PC-3 (cell line): ENCODE measurements around the gene ICE2. TPM values are rescaled to one million over a fixed set of nuclear protein-coding genes. Genes with fewer than 3 reads are reported as not detected.

Source experiments
- ATAC-seq: fragments of 200-7000 bp; cut with Tn5 transposase; 2 replicates; pipeline ENCODE4 v1.9.1; 2020; ENCODE audit warnings: mild to moderate bottlenecking, moderate library complexity
- BruUV-seq: library from RNA; stranded (reverse); fragments of 400-500 nt; replicated peaks from 2 replicates; lab custom pipeline; 2021; lab: Mats Ljungman, UMichigan
- CTCF ChIA-PET: fragments of 300-600 bp; sonication (Branson Sonifier 250); formaldehyde crosslinking; loops from one replicate; lab custom pipeline; 2022; ENCODE audit warnings: antibody characterized with exemption; lab: Charles Lee
- POLR2A ChIA-PET: fragments of 300-600 bp; sonication (Branson Sonifier 250); formaldehyde crosslinking; loops from one replicate; lab custom pipeline; 2022; ENCODE audit warnings: antibody characterized with exemption; ENCODE audit not compliant: unreplicated experiment; lab: Charles Lee
- DNase-seq: peaks from one replicate; pipeline ENCODE4 v3.0.0-alpha.2; 2015
- H2AFZ ChIP-seq: fragments of 300-600 bp; sonication (generic); 2 replicates; pipeline ENCODE4 v1.6.0; 2016; ENCODE audit warnings: antibody characterized with exemption, low read length
- H3F3A ChIP-seq: fragments of 300-600 bp; sonication (generic); one replicate; pipeline ENCODE4 v1.6.0; 2017; ENCODE audit warnings: antibody characterized with exemption, low read length, control low read depth, mild to moderate bottlenecking; ENCODE audit not compliant: unreplicated experiment
- H3K27ac ChIP-seq: fragments of 300-600 bp; sonication (generic); 2 replicates; pipeline ENCODE4 v1.5.1; 2016; ENCODE audit warnings: mild to moderate bottlenecking, low read length
- H3K27me3 ChIP-seq: fragments of 300-600 bp; sonication (generic); 2 replicates; pipeline ENCODE4 v1.6.1; 2016; ENCODE audit warnings: low read length, mixed read lengths
- H3K36me3 ChIP-seq: fragments of 300-600 bp; sonication (generic); 2 replicates; pipeline ENCODE4 v1.6.1; 2016; ENCODE audit warnings: low read depth, mixed run types, low read length, mixed read lengths
- H3K4me1 ChIP-seq: fragments of 300-600 bp; sonication (generic); 2 replicates; pipeline ENCODE4 v1.5.1; 2016; ENCODE audit warnings: low read length; ENCODE audit not compliant: insufficient read depth
- H3K4me2 ChIP-seq: fragments of 300-600 bp; sonication (generic); 2 replicates; pipeline ENCODE4 v1.6.0; 2016; ENCODE audit warnings: low read length
- H3K4me3 ChIP-seq: fragments of 300-600 bp; sonication (generic); 2 replicates; pipeline ENCODE4 v1.5.1; 2016; ENCODE audit warnings: mild to moderate bottlenecking, low read length, mixed read lengths
- H3K79me2 ChIP-seq: fragments of 300-600 bp; sonication (generic); 2 replicates; pipeline ENCODE4 v1.6.1; 2017; ENCODE audit warnings: low read length, mixed read lengths
- H3K9ac ChIP-seq: fragments of 300-600 bp; sonication (generic); 2 replicates; pipeline ENCODE4 v1.6.0; 2016; ENCODE audit warnings: mild to moderate bottlenecking, low read length
- H3K9me2 ChIP-seq: fragments of 300-600 bp; sonication (generic); replicated peaks from 2 replicates; pipeline ENCODE4 v1.6.1; 2016; ENCODE audit warnings: mixed run types, low read length, mixed read lengths
- H3K9me3 ChIP-seq: fragments of 300-600 bp; sonication (generic); 2 replicates; pipeline ENCODE4 v1.6.1; 2016; ENCODE audit warnings: low read length, mixed read lengths
- H4K20me1 ChIP-seq: fragments of 300-600 bp; sonication (generic); 2 replicates; pipeline ENCODE4 v1.6.1; 2016; ENCODE audit warnings: low read length, mixed read lengths
- EZH2 ChIP-seq: fragments of 300-600 bp; sonication (generic); IDR thresholded peaks from one replicate; pipeline ENCODE4 v1.6.1; 2017; ENCODE audit warnings: antibody characterized with exemption, mild to moderate bottlenecking, low read length; ENCODE audit not compliant: unreplicated experiment
- EZH2phosphoT487 ChIP-seq: fragments of 300-600 bp; sonication (generic); IDR thresholded peaks from 2 replicates; pipeline ENCODE4 v1.6.1; 2018; ENCODE audit warnings: mild to moderate bottlenecking, antibody characterized with exemption, low read length, borderline replicate concordance
- intact Hi-C: fragments of 100-400 bp; cut with micrococcal nuclease; formaldehyde crosslinking; loops from 2 replicates; pipeline ENCODE4 v1.9.0; 2023
- total RNA-seq: library from RNA; depleted of rRNA; stranded (reverse); fragments of >200 nt; gene quantifications from 2 replicates; pipeline ENCODE4 v1.2.3, GENCODE V29; 2014
- TF ChIP-seq, protein P1 (sequence below): fragments of 300-600 bp; sonication (generic); conservative IDR thresholded peaks from 2 replicates; pipeline ENCODE4 v1.5.1; 2017; ENCODE audit warnings: antibody characterized with exemption, low read depth, mild to moderate bottlenecking, low read length

ICE2 gene
- total RNA-seq, 1 experiment from 2014 or later = 14.8 TPM

DNA sequence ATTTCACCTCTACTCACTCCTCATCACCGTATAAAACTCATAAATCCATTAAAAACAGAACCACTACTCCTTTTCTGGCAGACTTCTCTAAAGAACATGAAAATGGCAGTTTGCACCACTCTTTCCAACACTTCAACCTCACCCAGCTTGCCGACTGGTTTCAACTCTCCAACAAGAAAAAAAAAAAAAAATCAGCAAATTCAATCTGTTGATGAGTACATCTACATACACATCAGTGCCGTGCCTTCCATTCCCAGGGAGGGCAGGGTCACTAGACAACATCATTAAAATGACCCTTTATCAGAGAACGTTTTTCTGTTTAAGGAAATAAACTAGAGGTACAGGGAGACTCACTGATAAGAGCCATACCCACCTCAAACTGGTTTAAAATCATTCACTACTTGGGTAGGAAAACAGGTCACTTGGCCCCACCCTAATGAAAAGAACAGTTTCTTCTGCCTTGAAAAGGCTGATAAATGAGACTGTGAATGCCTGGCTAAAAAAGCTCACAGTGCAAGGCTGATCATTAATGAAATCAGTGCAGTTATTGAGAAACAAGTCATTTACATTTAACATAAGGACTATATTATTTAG is 87.1 kb downstream of the ICE2 start:
- H3K27ac ChIP-seq = peak overlapping the region; percentile 98

GRCh38 chr15:60390871-60391501 is 88.0 kb downstream of the ICE2 start:
- Histone ChIP-seq H3K36me3 (peaks cover 59% of the 10 kb centered on the region), H3K9ac (peak overlapping the region; percentile 84), H3K9me3 (no peaks in the 10 kb centered on the region), H3K4me3 (peak overlapping the region; percentile 67), H3K79me2 (peaks cover 97% of the 10 kb centered on the region), H3K27me3 (no peaks in the 10 kb centered on the region), H3F3A (peaks cover 27% of the 10 kb centered on the region), H2AFZ (no peak overlapping the region), H3K4me1 (peaks cover 82% of the 10 kb centered on the region), H3K9me2 (no peaks in the 10 kb centered on the region), H3K4me2 (peak overlapping the region; percentile 89), H3K27ac (peak overlapping the region; percentile 98), H4K20me1 (peaks cover 75% of the 10 kb centered on the region)
- TF ChIP-seq EZH2phosphoT487 (no peak), EZH2 (no peak)
- TF ChIP-seq, protein P1, sequence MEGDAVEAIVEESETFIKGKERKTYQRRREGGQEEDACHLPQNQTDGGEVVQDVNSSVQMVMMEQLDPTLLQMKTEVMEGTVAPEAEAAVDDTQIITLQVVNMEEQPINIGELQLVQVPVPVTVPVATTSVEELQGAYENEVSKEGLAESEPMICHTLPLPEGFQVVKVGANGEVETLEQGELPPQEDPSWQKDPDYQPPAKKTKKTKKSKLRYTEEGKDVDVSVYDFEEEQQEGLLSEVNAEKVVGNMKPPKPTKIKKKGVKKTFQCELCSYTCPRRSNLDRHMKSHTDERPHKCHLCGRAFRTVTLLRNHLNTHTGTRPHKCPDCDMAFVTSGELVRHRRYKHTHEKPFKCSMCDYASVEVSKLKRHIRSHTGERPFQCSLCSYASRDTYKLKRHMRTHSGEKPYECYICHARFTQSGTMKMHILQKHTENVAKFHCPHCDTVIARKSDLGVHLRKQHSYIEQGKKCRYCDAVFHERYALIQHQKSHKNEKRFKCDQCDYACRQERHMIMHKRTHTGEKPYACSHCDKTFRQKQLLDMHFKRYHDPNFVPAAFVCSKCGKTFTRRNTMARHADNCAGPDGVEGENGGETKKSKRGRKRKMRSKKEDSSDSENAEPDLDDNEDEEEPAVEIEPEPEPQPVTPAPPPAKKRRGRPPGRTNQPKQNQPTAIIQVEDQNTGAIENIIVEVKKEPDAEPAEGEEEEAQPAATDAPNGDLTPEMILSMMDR = no peak; the same call in 1 of the 2 replicates
- no TSS peak for BruUV-seq
- DNase-seq (peak; percentile 77), ATAC-seq (peak; percentile 38)
- intact Hi-C loops = loop anchor here (2.0 to 10.0 kb wide), 2 partner anchors 32 to 134 kb away; no protein-coding TSS in a partner anchor
- ChIA-PET POLR2A (interaction anchor here (0.7 kb wide), 1 partner anchor 50 kb away, joined by 3 read pairs; no protein-coding TSS in a partner anchor), CTCF (interaction anchor here (0.6 kb wide), 1 partner anchor 119 kb away, joined by 3 read pairs; no protein-coding TSS in a partner anchor)

More for the DNA sequence above, 87.1 kb downstream of the ICE2 start:
- peaks cover 97% of the 10 kb centered on the region for H3K79me2 ChIP-seq
- peak overlapping the region; percentile 89 for H3K4me2 ChIP-seq
- H3F3A ChIP-seq = peaks cover 33% of the 10 kb centered on the region
- POLR2A ChIA-PET = interaction anchor here (0.7 kb wide), 1 partner anchor 49 kb away, joined by 3 read pairs; no protein-coding TSS in a partner anchor
- peak overlapping the region; percentile 84 for H3K9ac ChIP-seq
- H3K9me2 ChIP-seq = no peaks in the 10 kb centered on the region
- H3K9me3 ChIP-seq = no peaks in the 10 kb centered on the region
- no TSS peak for BruUV-seq
- H3K4me1 ChIP-seq = peaks cover 75% of the 10 kb centered on the region
- ATAC-seq = no peak
- peaks cover 75% of the 10 kb centered on the region for H4K20me1 ChIP-seq
- CTCF ChIA-PET = interaction anchor here (0.6 kb wide), 1 partner anchor 118 kb away, joined by 3 read pairs; no protein-coding TSS in a partner anchor
- H3K27me3 ChIP-seq = no peaks in the 10 kb centered on the region
- DNase-seq = no peak
- H3K4me3 ChIP-seq = peak overlapping the region; percentile 67
- no peak overlapping the region for H2AFZ ChIP-seq
- TF ChIP-seq EZH2phosphoT487 (no peak), EZH2 (no peak)
- TF ChIP-seq, protein P1 = no peak
- peaks cover 59% of the 10 kb centered on the region for H3K36me3 ChIP-seq
- intact Hi-C loops = loop anchor here (2.0 to 10.0 kb wide), 4 partner anchors 21 to 133 kb away; no protein-coding TSS in a partner anchor
